ENCODE data around the gene JSRP1.

Gene JSRP1

DNA sequence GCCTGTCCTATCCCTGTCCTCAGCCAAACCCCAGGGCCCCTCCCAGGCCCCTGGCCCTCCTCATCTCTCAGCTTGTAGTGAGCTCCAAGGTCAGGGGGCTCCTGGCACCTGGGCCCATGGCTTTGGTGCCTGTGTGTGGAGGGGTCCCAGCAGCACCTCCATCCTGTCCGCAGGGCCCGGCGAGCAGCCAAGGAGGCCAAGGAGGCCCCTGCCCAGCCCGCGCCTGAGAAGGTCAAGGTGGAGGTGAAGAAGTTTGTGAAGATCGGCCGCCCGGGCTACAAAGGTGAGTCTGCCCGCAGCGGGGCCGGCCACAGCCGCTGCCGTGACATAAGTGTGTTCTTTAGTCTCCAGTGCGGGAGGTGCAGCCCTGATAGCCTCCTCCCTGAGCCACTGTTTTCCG lies 10.9 kb downstream of the JSRP1 start:
- DNase-seq: no peak

DNA sequence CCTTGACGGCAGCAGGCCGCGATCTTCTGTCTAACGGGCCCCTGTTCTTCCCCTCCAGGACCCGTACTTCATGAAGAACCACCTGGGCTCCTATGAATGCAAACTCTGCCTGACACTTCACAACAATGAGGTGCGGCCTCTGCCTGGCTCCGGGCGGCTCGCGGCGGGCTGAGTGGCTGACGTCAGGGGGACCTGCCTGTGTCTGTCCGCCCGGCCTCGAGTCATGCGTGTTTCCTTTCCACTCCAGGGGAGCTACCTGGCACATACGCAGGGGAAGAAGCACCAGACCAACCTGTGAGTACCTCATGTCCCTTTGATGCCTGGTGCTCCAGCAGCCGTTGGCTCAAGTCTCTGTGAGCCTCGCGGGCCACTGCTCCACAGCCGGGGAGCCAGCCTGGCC lies 11.7 kb downstream of the JSRP1 start:
- no peak for DNase-seq

DNA sequence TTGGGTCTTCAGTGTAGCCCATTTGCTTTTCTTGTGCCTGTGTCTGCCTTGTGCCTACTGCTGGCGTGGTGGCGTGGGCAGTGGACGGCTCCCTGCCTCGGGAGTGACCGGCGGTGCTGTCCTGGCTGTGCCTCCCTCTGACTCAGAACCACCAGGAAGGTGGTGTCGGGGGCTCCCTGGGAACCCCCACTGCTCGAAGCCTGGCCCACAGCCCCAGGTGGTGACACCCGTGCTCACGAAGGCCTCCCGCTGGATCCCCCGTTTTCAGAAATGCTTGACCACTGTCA lies 12.1 kb downstream of the JSRP1 start:
- no peak for DNase-seq

DNA sequence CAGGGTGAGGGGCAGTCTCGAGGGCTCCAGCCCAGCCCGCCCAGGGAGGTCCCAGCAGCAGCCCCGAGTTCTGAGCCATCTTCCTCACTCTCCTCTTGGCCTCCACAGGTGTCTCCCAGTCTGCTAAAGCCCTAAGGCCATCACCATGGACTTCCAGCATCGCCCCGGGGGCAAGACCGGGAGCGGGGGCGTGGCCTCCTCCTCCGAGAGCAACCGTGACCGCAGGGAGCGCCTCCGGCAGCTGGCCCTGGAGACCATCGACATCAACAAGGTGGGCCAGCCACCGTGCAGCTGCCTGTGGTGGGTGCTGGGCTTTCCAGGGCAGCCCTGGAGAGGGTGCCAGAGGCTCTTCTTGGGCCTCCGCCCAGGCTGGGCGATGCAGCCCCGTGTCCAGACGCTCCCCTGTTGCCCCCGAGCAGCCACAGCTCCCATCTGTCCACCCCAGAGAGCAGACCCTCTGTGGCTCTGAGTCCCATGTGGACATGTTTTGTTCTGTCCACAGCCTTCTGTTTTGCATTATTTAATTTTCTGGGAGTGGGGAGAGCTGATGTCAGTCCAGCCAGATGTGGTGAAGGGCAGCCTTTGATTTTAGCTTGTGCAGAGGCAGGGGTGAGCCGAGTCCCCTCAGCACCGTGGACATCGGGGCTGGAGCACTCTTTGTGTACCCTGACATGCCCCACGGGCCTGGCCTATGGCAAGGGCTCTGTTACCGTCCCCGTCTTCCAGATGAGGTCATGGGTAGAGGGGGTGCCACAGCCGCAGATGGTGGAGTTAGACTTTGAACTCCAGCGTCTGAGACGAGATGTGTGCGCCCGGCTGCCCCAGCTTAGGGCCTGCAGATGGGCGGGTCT lies 12.7 kb downstream of the JSRP1 start:
- DNase-seq: no peak

DNA sequence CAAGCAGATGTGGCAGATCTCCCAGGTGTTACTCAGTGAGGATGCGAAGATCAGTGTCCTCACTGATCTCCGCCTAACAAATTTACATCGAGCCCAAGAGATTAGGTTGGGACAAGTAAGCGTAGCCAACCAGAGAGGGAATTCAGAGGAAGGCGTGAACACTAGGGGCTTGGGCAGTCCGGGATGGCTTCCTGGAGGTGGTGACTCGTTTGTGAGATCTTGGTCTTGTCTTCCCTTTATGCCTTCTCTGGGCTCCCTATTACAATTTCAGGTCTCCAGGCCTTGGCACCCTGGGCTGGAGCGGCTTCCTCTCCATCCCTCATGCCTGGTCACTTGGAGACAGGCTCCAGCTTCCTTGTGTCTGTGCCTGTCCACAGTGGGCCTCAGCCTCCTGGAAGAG lies 13.4 kb downstream of the JSRP1 start:
- no peak for DNase-seq

DNA sequence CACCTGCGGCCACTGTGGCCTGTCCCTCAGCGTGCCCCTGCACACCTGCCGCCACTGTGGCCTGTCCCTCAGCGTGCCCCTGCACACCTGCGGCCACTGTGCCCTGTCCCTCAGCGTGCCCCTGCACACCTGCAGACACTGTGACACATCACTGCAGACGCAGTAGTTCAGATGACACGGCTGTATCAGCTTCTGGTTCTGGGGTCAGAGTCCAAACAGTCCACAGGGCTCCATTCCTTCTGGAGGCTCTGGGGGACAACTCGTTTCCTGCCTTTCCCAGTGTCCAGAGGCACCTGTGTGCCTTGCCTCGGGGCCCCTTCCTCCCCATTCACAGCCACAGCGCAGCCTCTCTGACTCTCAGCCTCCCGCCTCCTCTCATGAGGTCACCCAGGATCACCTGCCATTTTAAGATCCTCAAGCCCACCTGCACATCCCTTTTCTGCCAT lies 14.1 kb downstream of the JSRP1 start:
- DNase-seq: no peak

DNA sequence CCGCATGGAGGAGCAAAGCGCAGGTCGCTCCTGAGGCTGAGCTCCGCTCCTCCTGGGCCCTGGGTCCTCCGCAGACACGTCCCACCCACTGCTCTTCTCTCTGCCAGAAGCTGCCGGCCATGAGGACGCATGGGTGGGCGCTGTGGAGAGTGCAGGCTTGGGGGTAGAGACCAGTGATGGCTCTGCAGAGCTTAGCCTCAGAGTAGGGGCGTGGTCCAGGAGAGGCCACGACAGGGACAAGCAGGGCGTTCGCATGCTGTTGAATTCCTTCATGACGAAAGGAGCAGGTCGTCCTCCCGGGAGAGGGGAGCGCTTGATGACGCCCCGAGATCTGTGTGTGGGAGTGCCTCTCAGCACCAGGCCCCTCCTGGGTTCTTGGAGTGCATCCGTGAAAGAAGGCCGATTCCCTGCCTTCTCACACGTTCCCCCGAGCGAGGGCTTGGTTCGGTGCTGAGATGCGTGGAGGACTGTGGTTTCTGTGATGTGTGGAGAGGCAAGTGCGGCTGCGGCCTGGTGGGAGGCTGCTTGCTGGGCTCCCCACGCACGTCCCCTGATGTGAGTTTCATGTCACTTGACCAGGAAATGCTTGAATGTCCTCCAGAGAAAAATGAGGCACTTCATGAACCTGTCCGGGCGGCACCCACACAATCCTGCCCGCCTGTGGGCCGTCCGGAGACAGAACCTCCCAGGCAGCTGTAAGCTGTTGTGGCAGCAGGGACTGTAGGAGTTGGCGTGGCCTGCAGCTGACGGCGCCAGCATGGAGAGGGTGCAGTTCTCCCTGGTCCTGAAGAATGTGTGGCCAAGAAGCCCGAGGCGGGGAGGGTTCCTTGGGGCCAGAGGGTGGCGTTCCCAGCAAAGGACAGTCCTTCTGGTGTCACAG lies 15.1 kb downstream of the JSRP1 start:
- DNase-seq: no peak

DNA sequence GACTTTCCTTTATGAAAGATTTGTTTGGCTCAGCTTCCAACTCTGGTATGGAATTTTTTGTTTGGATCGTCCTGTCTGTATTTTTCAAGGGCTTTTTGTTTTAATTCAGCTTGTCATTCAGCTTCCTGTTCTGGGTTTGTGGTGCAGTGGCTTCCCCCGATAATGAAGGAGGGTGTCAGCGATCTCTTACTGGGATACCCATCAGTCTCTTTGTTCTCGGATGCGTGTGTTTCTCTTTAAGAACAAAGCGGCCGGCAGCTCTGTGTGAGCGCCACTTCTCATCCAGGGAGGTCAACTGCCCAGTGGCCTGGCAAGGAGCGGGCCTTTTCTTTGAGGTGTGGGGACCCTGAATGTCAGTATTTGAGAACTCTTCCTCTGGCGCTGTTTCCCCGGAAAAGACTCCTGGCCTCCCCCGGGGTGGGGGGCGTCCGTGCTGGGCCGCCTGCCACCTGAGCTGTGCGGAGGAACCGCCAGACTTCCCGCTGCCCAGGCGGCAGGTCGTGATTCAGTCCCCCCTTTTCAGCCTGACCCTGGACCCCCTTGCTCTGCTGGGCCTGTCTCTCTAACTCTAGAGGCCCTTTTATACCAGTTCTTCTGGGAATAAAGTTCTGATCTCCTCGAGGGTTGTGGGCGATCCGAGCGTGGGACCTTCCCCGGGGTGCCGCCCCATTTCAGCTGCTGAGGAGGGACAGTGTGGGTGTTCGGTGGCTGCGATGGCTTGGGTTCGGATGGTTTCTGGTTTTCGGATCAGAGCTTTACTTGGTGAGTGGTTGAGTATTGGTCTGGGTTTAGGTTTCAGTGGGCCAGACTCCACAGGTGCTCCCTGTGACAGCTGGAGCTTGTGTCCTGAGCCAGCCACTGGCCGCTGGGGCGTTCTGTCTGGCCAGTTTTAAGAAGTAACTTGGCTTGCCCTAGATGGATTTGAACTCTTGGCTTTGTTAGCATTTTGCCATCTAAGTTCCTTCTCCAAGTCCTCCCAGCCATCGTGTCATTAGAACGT lies 16.1 kb downstream of the JSRP1 start:
- DNase-seq: no peak

DNA sequence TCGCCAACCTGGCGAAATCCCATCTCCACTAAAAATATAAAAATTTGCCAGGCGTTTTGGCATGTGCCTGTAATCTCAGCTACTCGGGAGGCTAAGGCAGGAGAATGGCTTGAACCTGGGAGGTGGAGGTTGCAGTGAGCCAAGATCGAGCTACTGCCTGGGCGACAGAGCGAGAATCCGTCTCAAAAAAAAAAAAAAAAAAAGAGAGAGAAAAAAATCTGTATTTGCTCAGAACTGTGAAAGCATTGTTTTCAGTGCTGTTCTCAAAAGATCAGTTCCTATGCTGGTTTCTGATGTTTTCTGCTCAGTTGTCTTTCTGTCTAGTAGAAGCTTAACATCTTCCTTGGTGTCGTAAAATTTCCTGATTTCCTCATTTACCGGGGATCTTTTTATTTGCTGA lies 17.0 kb downstream of the JSRP1 start:
- no peak for DNase-seq

DNA sequence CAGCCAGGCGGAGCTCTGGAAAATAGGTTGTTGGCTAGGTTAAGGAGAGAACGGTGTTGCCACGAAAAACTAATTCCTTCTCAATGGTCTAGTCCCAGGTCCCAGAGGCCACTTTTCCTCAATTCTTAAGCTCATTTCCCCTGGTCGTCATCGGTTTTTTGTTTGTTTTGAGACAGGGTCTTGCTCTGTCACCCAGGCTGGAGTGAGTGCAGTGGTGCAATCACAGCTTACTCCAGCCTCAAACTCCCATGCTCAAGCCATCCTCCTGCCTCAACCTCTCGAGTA lies 18.4 kb downstream of the JSRP1 start:
- no peak for DNase-seq

DNA sequence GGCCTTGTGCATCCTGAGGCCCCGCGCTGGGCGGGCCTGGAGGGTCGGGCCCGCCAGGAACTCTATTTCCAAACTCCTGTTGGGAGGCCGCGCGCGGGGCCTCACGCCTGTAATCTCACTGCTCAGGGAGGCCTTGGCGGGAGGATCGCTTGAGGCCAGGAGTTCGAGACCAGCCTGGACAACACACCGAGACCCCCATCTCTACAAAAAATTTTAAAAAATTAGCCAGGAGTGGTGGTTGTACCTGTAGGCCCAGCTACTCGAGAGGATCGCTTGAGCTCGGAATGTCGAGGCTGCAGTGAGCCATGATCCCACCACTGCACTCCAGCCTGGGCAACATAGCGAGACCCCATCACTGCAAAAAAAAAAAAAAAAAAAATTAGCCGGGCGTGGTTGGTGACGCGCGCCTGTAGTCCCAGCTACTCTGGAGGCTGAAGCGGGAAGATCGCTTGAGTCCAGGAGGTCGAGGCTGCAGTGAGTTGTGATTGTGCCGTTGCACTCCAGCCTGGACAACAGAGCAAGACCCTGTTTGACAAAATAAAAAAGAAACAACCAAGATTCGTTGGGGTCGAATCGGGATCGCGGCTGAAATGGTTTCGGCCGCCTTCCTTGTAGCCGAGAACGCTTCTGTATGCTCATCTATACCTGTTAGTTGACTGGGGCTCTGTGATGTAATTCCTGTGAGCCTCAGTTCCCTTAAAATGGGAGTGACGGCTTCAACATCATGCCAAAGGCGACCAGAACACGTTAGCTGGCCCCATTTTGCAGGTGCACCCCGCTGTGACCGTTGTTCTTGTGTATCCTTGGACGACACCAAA lies 19.0 kb downstream of the JSRP1 start:
- no peak for DNase-seq

DNA sequence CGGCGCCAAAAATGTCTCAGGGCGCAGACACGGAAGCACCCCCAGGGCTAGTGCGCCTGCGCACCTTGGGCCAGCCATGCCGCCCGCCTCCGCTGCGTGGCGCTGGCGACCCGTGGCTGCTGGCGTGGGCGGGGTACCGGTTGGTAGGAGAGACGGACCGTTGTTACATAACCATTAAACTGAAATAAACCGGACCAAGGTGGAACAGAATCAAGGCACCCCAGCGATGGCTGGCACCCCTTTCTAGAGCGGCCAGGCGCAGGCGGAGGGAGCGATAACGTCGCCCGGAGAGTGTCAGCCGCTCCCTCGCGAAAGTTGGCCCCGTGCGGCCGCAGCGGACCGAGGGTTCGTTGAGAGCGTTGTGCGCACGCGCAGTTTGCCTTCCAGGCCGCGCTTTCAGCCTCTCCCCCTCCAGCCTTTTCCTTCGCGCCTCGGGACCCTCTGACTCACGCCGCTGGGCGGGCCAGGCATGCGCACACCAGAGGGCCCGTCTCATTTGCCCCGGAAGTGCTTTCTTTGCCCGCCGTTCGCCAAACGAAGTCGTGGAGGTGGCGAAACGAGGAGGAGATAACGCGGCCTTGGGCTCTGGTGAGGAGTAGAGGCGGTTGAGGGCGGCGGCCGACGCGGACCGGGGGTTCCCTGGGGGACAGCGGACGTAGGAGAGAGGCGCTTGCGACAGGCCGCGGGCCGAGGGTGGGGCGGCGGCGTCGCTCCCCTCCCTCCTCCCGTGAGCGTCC lies 19.7 kb downstream of the JSRP1 start, which contains the start of the genes PLEKHJ1 and SF3A2:
Gene PLEKHJ1 (minus strand): TSS at position 16 of the 737 bp plus-strand sequence. CDS start 81 bp downstream, outside the sequence.
Gene SF3A2 (plus strand): TSS at position 511 of the 737 bp plus-strand sequence. CDS start 6,595 bp downstream, outside the sequence.
- peak; percentile 97 for DNase-seq

DNA sequence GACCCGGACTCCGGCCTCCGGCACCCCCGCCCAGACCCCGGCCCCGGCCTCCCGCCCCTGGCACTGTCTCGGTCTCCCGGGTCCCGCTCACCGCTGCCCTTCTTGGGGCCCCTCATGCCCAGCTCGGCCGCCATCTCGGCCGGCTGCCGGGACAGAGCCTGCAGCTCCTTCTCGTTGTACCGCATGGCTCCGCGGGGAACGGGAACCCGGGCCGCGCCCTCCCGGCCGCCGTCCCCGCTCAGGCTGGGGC lies 20.2 kb downstream of the JSRP1 start:
- DNase-seq: no peak

DNA sequence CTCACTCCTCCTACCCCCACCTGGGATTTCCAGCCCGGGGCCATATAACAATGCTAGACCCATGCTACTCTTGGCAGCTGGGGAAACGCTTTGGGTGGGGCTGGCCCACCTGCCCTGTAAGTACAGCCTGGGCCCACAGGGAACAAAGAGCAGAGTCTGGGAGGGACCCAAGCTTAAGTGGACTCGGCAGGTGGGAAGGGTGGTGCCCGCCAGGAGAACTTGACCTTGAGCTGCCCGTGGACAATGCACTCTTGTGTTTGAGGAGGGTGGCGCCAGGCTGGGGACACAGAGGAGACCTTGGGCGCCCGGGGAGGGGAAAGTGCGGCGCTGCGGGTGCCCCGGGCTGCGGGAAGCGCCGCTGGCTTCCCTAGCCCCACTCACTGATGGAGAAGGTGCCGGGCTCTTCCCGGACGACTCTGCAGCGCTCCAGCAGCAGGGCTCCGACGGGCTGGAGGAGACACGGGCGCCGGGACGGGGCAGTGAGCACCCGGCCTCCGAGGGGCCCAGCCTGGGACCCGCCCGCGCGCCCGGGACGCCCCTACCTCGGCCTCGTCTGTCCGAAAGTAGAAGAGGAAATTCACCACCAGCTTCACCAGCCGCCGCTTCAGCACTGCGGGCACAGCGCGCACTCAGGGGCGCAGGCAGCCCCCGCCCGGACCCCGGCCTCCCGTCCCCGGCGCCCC lies 20.7 kb downstream of the JSRP1 start:
- no peak for DNase-seq

DNA sequence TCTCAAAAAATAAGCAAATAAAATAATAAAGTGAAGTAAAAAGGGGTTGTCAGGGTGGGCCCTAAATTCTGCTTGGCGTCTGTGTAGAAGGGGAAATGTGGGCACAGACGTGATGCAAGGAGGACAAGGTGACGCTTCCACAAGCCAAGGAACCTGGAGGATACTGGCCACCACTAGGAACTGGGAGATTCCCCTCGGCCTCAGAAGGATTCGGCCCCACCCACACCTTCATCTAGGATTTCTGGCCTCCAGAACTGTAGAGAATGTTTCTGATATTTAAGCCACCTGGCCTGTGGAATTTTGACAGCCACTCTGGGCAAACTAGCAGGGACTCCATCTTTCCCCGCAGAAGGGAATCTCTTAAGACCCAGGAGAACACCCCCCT lies 21.2 kb downstream of the JSRP1 start:
- no peak for DNase-seq

DNA sequence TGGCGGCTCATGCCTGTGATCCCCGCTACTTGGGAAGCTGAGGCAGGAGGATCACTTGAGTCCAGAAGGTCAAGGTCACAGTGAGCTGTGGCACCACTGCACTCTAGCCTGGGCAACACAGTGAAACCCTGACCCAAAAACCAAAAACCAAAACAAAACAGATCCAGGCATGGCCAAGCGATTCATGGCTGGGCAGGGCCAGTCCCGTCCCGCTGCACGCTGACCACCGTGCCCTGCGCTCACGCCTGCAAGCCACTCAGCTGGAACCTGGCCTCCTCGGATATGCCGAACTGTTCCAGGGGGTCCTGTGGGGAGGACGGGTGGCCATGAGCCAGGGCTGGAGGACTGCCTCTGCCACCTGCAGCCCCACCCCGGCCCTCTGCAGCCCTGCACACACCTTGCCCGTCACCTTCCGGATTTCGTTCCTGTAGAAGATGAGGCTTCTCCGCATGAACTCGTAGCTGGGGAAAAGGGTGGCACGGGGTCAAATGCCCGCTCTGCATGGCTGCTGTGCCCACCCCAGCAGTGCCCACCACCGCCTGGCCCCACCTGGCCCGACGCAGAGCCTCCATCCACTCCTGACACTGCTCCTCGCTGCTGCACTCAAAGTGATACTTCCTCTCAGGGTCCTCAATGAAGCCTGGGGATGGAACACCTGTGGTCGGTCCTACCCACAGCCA lies 22.5 kb downstream of the JSRP1 start:
- DNase-seq: no peak

DNA sequence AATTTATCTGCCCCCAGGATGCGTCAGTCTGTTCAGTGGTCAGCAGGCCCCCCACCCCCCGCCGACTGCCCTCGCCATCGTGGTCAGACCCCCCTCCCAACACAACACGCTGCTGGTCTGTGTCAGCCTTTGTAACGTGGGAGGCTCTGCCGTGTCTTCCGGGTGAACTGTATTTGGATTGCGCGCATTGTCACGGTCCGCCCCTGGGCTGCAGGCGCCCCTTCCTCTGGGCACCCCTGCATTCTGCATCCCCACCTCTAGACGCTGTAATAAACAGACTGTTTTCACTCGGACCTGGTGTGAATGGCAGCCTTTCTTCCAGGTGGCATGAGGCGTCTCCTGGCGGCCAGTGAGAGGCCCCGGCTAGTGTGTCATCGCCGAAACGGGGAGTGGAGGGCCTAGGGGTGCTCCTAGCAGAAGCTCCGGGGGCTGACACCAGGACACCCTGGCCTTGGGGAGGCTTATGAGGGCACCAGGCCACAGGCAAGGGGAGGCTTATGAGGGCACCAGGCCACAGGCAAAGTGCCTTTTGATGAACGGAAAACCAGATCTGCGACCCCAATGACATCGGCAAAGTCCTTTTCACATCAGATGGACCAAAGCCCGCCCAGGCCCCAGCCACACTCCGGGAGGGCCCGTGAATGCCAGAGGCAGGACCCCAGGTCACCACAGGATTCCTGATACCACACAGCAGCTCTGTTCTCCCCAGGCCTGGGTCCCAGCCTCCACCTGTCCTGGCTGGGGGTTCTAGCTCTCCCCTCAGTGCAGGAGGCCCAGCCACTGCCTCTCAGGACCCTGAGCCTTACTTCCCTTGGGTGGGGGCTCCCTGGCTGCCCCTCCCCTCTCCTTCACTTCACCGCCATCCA lies 23.7 kb downstream of the JSRP1 start:
- DNase-seq: no peak

DNA sequence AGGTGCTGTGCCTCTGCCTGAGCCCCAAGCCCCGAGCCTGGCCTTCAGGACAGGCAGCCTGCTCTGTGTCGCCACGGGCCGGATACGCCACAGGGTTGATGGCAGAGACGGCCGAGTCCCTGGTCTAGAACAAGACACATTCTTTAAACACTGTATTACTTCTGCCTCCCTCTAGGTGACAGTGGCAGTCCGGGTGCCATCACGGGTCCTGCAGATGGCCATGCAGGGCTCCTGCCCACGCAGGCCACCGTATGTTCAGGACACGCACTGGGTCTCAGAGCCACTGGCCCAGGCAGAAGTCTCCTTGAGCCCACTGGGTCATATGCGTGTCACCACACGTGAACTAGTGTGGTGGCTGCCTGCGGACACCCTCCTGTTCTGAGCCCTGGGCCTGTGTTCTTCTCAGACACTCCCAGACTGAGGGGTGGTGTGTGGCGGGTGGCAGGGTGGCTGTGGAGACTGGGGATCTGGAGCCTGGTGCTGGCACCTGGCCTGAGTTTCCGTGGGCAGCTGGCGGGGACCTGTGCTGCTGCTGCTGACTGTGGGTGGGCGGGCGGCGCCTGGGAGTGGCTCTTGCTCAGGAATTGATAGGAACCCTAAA lies 24.5 kb downstream of the JSRP1 start:
- no peak for DNase-seq

Measured in activated CD8-positive, alpha-beta memory T cell treated with anti-CD3 and anti-CD28 coated beads, Interleukin-2, amount 50 U/mL, for 4 hours (primary cell).